ENCODE results near the gene SCG2.

GRCh38 chr2:223587301-223587700 lies 14.9 kb downstream of the SCG2 start:
- no peak for TF ChIP-seq CTCF (tag by site-specific recombination; IDR thresholded peaks at IDR 0.05)
- no peak for TF ChIP-seq ZNF76 (tag by site-specific recombination; IDR thresholded peaks at IDR 0.05; ENCODE audit: borderline replicate concordance, low read depth)
- TF ChIP-seq ZBTB7A (tag by site-specific recombination; IDR thresholded peaks at IDR 0.05; ENCODE audit: low read depth), result no peak
- no peak for TF ChIP-seq ZNF394 (tag by site-specific recombination; IDR thresholded peaks at IDR 0.05; ENCODE audit: borderline replicate concordance)
- TF ChIP-seq ZNF677 (tag by site-specific recombination; IDR thresholded peaks at IDR 0.05), result no peak
- TF ChIP-seq ZBTB26 (tag by site-specific recombination; optimal IDR thresholded peaks at IDR 0.05), result no peak
- TF ChIP-seq ZBTB21 (tag by site-specific recombination; IDR thresholded peaks at IDR 0.05), result no peak
- no peak for TF ChIP-seq ZNF837 (tag by site-specific recombination; IDR thresholded peaks at IDR 0.05)

All from HEK293 (cell line).